HepG2 (cell line): Measurements from ENCODE around the gene TMBIM1. TPM values are rescaled to one million over a fixed set of nuclear protein-coding genes. Genes with fewer than 3 reads are reported as not detected.
A peak's percentile ranks its signal among the peaks of the same experiment; 100 is the strongest.

Source experiments
- ADNP ChIP-seq: sonication (generic); formaldehyde crosslinking; IDR thresholded peaks from 2 replicates; pipeline ENCODE4 v1.4.0; 2020; ENCODE audit warnings: missing genetic modification reagents
- ATF7 ChIP-seq, 2 experiments: fragments of 450-650 bp in 1 of 2; sonication (generic) in 1 of 2; formaldehyde crosslinking in 1 of 2; IDR thresholded peaks; 2 replicates each; pipeline versions ENCODE4 v1.4.0 to v1.6.1; 2016 to 2020; ENCODE audit warnings: antibody characterized with exemption in 1 of 2, mild to moderate bottlenecking in 1 of 2, missing genetic modification reagents in 1 of 2
- BCL3 ChIP-seq: sonication (generic); formaldehyde crosslinking; IDR thresholded peaks from 2 replicates; pipeline ENCODE4 v1.5.1; 2020; ENCODE audit warnings: mild to moderate bottlenecking, missing genetic modification reagents, moderate library complexity
- FOSL2 ChIP-seq: sonication (generic); formaldehyde crosslinking; IDR thresholded peaks from 2 replicates; pipeline ENCODE4 v1.4.0; 2020; ENCODE audit warnings: missing genetic modification reagents
- FOXC1 ChIP-seq: sonication (generic); formaldehyde crosslinking; IDR thresholded peaks from 2 replicates; pipeline ENCODE4 v1.8.0; 2022; ENCODE audit warnings: mild to moderate bottlenecking, missing genetic modification reagents, borderline replicate concordance
- MBNL3 ChIP-seq: fragments of 250-450 bp; sonication (Bioruptor Pico); conservative IDR thresholded peaks from 2 replicates; pipeline ENCODE4 v1.8.0; 2022; ENCODE audit warnings: mild to moderate bottlenecking, inconsistent platforms
- MEF2D ChIP-seq: sonication (generic); formaldehyde crosslinking; IDR thresholded peaks from 2 replicates; pipeline ENCODE4 v1.5.1; 2020; ENCODE audit warnings: mild to moderate bottlenecking, missing genetic modification reagents
- MTF1 ChIP-seq: sonication (generic); formaldehyde crosslinking; IDR thresholded peaks from 2 replicates; pipeline ENCODE4 v1.5.0; 2020; ENCODE audit warnings: missing genetic modification reagents
- NFE2L1 ChIP-seq: sonication (generic); formaldehyde crosslinking; IDR thresholded peaks from 2 replicates; pipeline ENCODE4 v1.4.0; 2020; ENCODE audit warnings: missing genetic modification reagents, mild to moderate bottlenecking, borderline replicate concordance
- PRDM10 ChIP-seq: sonication (generic); formaldehyde crosslinking; IDR thresholded peaks from 2 replicates; pipeline ENCODE4 v1.4.0; 2020; ENCODE audit warnings: low read depth, missing genetic modification reagents
- RNF2 ChIP-seq: fragments of 450-650 bp; conservative IDR thresholded peaks from 2 replicates; pipeline ENCODE4 v1.6.1; 2016; ENCODE audit warnings: low read depth
- SIX1 ChIP-seq: sonication (generic); formaldehyde crosslinking; IDR thresholded peaks from 2 replicates; pipeline ENCODE4 v1.4.0; 2020; ENCODE audit warnings: missing genetic modification reagents, borderline replicate concordance
- ZFP62 ChIP-seq: sonication (generic); formaldehyde crosslinking; IDR thresholded peaks from 2 replicates; pipeline ENCODE4 v1.4.0; 2020; ENCODE audit warnings: missing genetic modification reagents
- ZNF256 ChIP-seq: sonication (generic); formaldehyde crosslinking; conservative IDR thresholded peaks from 2 replicates; pipeline ENCODE4 v1.4.0; 2020; ENCODE audit warnings: missing genetic modification reagents
- ZNF558 ChIP-seq: sonication (generic); formaldehyde crosslinking; IDR thresholded peaks from 2 replicates; pipeline ENCODE4 v1.9.0; 2022; ENCODE audit warnings: mild to moderate bottlenecking, missing genetic modification reagents, borderline replicate concordance
- ZNF607 ChIP-seq: sonication (generic); formaldehyde crosslinking; IDR thresholded peaks from 2 replicates; pipeline ENCODE4 v1.5.1; 2020; ENCODE audit warnings: missing genetic modification reagents, mild to moderate bottlenecking, borderline replicate concordance
- ZNF720 ChIP-seq: sonication (generic); formaldehyde crosslinking; IDR thresholded peaks from 2 replicates; pipeline ENCODE4 v1.4.0; 2020; ENCODE audit warnings: missing genetic modification reagents
- polyA plus RNA-seq, 8 experiments: library from polyadenylated mRNA; depleted of rRNA in 3 of 8; stranded (reverse) in 7 of 8; unstranded in 1 of 8; fragments of >200 nt; fragmentation: Illumina TruSeq in 4 of 8; extraction: Trizol in 4 of 8; gene quantifications; 2 replicates each; pipeline versions ENCODE4 v1.2.1 to v1.2.3, GENCODE V29; 2011 to 2016; ENCODE audit warnings: low read depth in 4 of 8, missing spikeins in 1 of 8, mixed read lengths in 1 of 8; ENCODE audit not compliant: insufficient read depth in 1 of 8
- total RNA-seq, 5 experiments: library from RNA; depleted of rRNA; stranded (reverse); fragments of >200 nt; fragmentation: Illumina TruSeq; extraction: Trizol; gene quantifications; 2 replicates each; pipeline ENCODE4 v1.2.3, GENCODE V29; 2016; ENCODE audit warnings: low read depth in 1 of 5
- TF ChIP-seq, protein P1 (sequence below): sonication (generic); formaldehyde crosslinking; conservative IDR thresholded peaks from 2 replicates; pipeline ENCODE4 v1.4.0; 2020; ENCODE audit warnings: mild to moderate bottlenecking, missing genetic modification reagents, moderate library complexity
- TF ChIP-seq, protein P2 (sequence below): sonication (generic); formaldehyde crosslinking; IDR thresholded peaks from 2 replicates; pipeline ENCODE4 v1.4.0; 2020; ENCODE audit warnings: missing genetic modification reagents

The TMBIM1 gene
- total and polyA plus RNA-seq, 2 of the 13 experiments (the other 11 are each of a cell fraction or from before 2014, with no cell fraction given): 127 to 139 TPM

GRCh38 chr2:218286570-218287459 is 5.5 kb downstream of the TMBIM1 start (continued):
- TF ChIP-seq, protein P1, sequence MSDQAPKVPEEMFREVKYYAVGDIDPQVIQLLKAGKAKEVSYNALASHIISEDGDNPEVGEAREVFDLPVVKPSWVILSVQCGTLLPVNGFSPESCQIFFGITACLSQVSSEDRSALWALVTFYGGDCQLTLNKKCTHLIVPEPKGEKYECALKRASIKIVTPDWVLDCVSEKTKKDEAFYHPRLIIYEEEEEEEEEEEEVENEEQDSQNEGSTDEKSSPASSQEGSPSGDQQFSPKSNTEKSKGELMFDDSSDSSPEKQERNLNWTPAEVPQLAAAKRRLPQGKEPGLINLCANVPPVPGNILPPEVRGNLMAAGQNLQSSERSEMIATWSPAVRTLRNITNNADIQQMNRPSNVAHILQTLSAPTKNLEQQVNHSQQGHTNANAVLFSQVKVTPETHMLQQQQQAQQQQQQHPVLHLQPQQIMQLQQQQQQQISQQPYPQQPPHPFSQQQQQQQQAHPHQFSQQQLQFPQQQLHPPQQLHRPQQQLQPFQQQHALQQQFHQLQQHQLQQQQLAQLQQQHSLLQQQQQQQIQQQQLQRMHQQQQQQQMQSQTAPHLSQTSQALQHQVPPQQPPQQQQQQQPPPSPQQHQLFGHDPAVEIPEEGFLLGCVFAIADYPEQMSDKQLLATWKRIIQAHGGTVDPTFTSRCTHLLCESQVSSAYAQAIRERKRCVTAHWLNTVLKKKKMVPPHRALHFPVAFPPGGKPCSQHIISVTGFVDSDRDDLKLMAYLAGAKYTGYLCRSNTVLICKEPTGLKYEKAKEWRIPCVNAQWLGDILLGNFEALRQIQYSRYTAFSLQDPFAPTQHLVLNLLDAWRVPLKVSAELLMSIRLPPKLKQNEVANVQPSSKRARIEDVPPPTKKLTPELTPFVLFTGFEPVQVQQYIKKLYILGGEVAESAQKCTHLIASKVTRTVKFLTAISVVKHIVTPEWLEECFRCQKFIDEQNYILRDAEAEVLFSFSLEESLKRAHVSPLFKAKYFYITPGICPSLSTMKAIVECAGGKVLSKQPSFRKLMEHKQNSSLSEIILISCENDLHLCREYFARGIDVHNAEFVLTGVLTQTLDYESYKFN (CRISPR knock-in tag): peak; percentile 73
- TF ChIP-seq FOXC1 (peak; percentile 25; the same call in 1 of the 2 replicates), NFE2L1 (CRISPR knock-in tag) (no peak), ATF7 (IDR thresholded peaks at IDR 0.05) (no peak), ATF7 (CRISPR knock-in tag; IDR thresholded peaks at IDR 0.05) (0 out of 2 replicates have a peak, but pooled peaks have one; percentile 14), ZFP62 (CRISPR knock-in tag) (no peak), ZNF720 (CRISPR knock-in tag) (no peak), FOSL2 (CRISPR knock-in tag) (peak; percentile 83), MTF1 (CRISPR knock-in tag) (no peak), ZNF558 (CRISPR knock-in tag) (no peak), RNF2 (no peak), BCL3 (no peak), MEF2D (CRISPR knock-in tag) (no peak), ADNP (CRISPR knock-in tag) (no peak), MBNL3 (CRISPR knock-in tag) (no peak), PRDM10 (peak; percentile 72; the same call in 1 of the 2 replicates), ZNF256 (CRISPR knock-in tag) (no peak), SIX1 (CRISPR knock-in tag) (no peak), ZNF607 (0 out of 2 replicates have a peak, but pooled peaks have one; percentile 11)
- TF ChIP-seq, protein P2, sequence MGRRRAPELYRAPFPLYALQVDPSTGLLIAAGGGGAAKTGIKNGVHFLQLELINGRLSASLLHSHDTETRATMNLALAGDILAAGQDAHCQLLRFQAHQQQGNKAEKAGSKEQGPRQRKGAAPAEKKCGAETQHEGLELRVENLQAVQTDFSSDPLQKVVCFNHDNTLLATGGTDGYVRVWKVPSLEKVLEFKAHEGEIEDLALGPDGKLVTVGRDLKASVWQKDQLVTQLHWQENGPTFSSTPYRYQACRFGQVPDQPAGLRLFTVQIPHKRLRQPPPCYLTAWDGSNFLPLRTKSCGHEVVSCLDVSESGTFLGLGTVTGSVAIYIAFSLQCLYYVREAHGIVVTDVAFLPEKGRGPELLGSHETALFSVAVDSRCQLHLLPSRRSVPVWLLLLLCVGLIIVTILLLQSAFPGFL (CRISPR knock-in tag): no peak
